Spinal cord (tissue), 10 donors: ENCODE results near the gene CRYBG1. TPM values are rescaled to one million over a fixed set of nuclear protein-coding genes. Genes with fewer than 3 reads are reported as not detected.

ENCODE experiments used
- DNase-seq, 6 donors: peaks; one replicate each; pipeline versions ENCODE4 v3.0.0 to v3.0.0-alpha.2; 2013 to 2015; ENCODE audit warnings: low spot score in 6 of 6, low read depth in 4 of 6
- H3K27ac ChIP-seq: one replicate; pipeline ENCODE4 v1.5.1; 2013; ENCODE audit warnings: low read depth, low read length, control low read depth
- H3K27me3 ChIP-seq: one replicate; pipeline ENCODE4 v1.6.1; 2013; ENCODE audit warnings: low read length; ENCODE audit not compliant: control insufficient read depth, insufficient read depth
- H3K36me3 ChIP-seq: one replicate; pipeline ENCODE4 v1.6.1; 2013; ENCODE audit warnings: low read length; ENCODE audit not compliant: control insufficient read depth, insufficient read depth
- H3K4me1 ChIP-seq: one replicate; pipeline ENCODE4 v1.6.1; 2013; ENCODE audit warnings: low read length; ENCODE audit not compliant: control insufficient read depth, insufficient read depth
- H3K4me3 ChIP-seq: one replicate; pipeline ENCODE4 v1.5.1; 2013; ENCODE audit warnings: low read depth, low read length, control low read depth
- H3K9me3 ChIP-seq: one replicate; pipeline ENCODE4 v1.6.1; 2013; ENCODE audit warnings: low read length; ENCODE audit not compliant: control insufficient read depth, insufficient read depth
- WGBS: methylation state at CpG from one replicate; pipeline ENCODE4 v1.1.5; 2013; ENCODE audit warnings: missing lambda C conversion rate; ENCODE audit not compliant: insufficient coverage; 5-methylcytosine and 5-hydroxymethylcytosine counted together
- polyA plus RNA-seq, 2 donors: library from polyadenylated mRNA; unstranded; fragments of 120-200 nt; gene quantifications; one replicate each; pipeline ENCODE4 v1.2.1, GENCODE V29; 2013; ENCODE audit not compliant: insufficient read length in 2 of 2
- total RNA-seq, 2 donors: library from RNA; depleted of rRNA in 1 of 2; stranded (reverse); fragments of 120-200 nt in 1 of 2; fragments of >200 nt in 1 of 2; gene quantifications; one replicate each; pipeline versions ENCODE4 v1.2.3 to v1.2.4, GENCODE V29; 2013 to 2014
- donor health status: healthy.

The CRYBG1 gene
- total and polyA plus RNA-seq, 4 donors = 0.97 to 3.4 (median 2.0) TPM

DNA sequence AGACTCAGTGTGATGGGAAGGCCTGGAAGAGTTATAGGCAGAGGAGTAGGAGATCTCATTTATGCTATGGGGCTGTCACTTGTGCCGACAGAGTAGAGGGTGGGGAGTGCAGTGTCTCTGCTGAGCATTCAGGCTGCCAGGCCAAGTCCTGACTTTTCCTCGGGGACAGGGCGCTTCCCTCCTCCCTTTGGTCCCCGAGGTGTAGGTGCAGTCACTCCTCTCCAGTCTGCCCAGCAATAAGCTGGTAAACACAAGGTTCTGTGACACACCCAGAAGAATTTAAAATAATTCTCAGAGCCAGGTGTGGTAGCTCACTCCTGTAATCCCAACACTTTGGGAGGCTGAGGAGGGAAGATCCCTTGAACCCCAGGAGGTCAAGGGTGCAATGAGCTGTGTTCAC is 109.4 kb downstream of the CRYBG1 start:
- no peaks in the 10 kb centered on the region for H3K4me1 ChIP-seq
- no peaks in the 10 kb centered on the region for H3K27me3 ChIP-seq
- H3K27ac ChIP-seq = no peak overlapping the region
- no peak for DNase-seq
- 85% methylated on average over 3 of the region's 4 CpGs for WGBS
- no peaks in the 10 kb centered on the region for H3K9me3 ChIP-seq
- H3K36me3 ChIP-seq = no peaks in the 10 kb centered on the region
- no peak overlapping the region for H3K4me3 ChIP-seq

DNA sequence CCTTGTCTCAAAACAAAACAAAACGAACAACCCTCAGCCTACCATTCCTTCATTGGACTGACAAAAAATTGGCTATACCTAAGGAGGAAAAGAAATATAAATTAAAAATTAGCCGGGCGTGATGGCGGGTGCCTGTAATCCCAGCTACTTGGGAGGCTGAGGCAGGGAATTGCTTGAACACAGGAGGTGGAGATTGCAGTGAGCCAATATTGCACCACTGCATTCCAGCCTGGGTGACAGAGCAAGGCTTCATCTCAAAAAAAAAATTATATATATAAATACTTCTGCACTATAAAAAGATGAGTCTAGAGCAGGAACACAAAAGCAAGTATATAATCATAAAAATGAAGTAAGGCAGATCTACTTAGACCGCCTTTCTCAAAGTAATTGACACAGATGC is 109.8 kb downstream of the CRYBG1 start:
- DNase-seq = no peak
- H3K27me3 ChIP-seq = no peaks in the 10 kb centered on the region
- no CpG with 5 or more reads among the region's 5 CpGs for WGBS
- H3K27ac ChIP-seq = no peak overlapping the region
- H3K9me3 ChIP-seq = no peaks in the 10 kb centered on the region
- no peaks in the 10 kb centered on the region for H3K36me3 ChIP-seq
- H3K4me3 ChIP-seq = no peak overlapping the region
- H3K4me1 ChIP-seq = no peaks in the 10 kb centered on the region

DNA sequence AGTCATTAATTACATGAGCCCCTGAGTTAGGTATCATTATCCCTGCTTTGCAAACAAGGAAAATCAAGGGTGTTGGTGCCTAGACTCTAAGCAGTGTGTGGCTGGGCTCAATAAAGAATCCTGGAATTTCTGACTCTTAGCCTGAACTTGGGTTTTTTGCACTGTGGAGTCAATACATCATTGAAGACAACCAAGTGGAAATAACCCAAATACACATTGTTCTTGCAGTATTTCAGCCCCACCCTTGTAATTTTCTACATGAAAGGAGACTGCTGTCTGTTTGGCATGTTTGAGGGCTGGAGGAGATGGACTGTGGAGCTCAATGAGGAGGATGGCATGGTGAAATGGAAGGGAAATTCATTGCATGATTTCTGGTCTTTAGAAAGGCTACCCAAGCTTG is 110.3 kb downstream of the CRYBG1 start:
- H3K36me3 ChIP-seq = no peaks in the 10 kb centered on the region
- H3K27ac ChIP-seq = no peak overlapping the region
- H3K4me3 ChIP-seq = no peak overlapping the region
- no peaks in the 10 kb centered on the region for H3K27me3 ChIP-seq
- DNase-seq = no peak
- H3K9me3 ChIP-seq = no peaks in the 10 kb centered on the region
- H3K4me1 ChIP-seq = no peaks in the 10 kb centered on the region

DNA sequence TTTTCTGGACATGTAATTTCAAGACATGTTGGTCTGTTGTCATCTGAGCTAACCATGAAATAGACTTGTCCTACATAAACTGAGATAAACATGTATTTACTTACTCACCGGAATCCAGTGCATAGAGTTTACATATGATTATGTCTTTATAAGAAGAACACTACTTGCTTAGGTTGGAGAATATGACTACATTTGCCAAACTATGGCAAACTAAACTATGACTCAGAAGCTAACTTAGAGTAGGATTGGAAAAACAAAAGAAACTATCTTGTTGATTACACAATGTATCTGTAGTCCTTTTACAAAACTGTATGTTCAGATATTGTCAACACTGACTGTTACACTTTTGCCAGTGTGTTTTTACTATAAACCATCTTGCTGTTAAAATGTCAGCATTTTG is 113.3 kb downstream of the CRYBG1 start:
- DNase-seq = no peak
- Histone ChIP-seq H3K27me3 (no peaks in the 10 kb centered on the region), H3K4me3 (no peak overlapping the region), H3K27ac (no peak overlapping the region), H3K36me3 (no peaks in the 10 kb centered on the region), H3K4me1 (no peaks in the 10 kb centered on the region), H3K9me3 (no peaks in the 10 kb centered on the region)
- no CpG with 5 or more reads among the region's 1 CpG for WGBS

DNA sequence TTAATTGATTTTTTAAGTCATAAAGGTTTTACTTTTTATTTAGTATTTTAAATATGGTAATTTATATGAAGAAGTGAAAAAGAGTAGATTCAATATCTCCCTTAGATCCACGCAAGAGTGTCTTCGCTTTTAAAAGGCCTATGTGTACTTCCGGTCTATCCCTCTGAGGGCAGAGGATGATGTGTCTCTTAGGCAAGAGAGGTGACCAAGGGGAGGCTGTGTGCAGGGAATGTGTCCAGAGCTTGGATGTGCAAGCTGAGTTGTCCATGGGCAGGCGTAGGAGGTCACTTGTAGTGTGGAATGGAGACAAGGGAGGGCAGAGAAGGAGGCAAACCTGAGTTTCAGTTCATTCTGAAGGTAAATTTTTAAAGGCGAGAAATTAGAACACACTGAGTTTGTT is 113.9 kb downstream of the CRYBG1 start:
- no peak for DNase-seq
- WGBS = 95% methylated on average over 4 of the region's 5 CpGs
- no peak overlapping the region for H3K27ac ChIP-seq
- no peaks in the 10 kb centered on the region for H3K9me3 ChIP-seq
- H3K4me3 ChIP-seq = no peak overlapping the region
- H3K4me1 ChIP-seq = no peaks in the 10 kb centered on the region
- no peaks in the 10 kb centered on the region for H3K36me3 ChIP-seq
- no peaks in the 10 kb centered on the region for H3K27me3 ChIP-seq

DNA sequence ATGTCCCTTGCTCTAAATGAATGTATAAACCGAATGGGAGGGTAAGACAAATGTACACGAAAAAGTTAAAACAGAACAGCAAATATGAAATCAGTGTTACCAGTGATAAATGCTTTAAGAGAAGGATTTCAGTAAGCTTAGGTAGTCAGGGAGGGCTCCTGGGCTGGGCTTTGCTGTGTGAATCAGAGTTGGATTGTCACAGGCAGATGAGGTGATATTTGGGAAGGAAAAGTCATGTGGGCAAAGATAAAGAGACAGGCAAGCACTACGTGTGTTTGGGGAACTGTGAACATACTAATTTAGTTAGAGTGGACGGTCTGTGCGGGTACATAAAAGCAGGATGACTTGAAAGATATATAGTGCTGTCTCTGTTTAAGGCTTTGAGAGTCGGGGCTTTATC is 114.8 kb downstream of the CRYBG1 start:
- Histone ChIP-seq H3K36me3 (no peaks in the 10 kb centered on the region), H3K27ac (no peak overlapping the region), H3K4me1 (no peaks in the 10 kb centered on the region), H3K27me3 (no peaks in the 10 kb centered on the region), H3K4me3 (no peak overlapping the region), H3K9me3 (no peaks in the 10 kb centered on the region)
- DNase-seq = no peak
- WGBS = 59% methylated on average over 6 of the region's 6 CpGs

DNA sequence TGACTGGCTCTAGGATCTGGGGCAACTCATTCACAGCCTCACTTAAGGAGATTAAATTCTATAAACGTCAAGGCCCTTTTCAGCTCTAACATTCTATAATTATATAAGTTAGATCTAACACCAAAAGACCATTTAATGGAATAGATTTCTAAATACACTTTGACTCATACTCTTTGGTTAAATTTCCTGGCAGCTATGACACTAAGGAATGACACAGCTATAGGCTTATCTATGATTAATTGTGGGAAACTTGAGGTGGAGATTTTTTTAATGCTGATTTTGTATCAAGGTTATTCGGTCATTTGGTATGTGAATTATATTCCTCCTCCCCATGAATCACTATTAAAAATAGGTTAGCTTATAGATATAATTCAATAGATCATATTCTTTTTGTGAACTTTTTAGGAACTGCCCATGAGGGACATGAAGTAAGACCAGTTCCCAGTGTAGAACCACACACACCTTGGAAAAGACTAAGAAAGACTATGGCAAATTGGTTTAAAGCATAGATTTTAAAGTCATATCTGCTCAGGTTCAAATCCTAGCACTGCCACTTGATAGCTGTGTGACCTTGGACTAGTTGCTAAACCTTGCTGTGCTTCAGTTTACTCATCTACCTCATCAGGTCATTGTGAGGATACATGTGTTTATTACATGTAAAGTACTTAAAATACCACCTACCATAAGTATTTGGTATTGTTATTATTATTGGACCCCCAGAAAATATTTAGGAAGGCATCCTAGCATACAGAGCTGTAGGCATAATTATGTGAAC is 116.0 kb downstream of the CRYBG1 start:
- Histone ChIP-seq H3K9me3 (no peaks in the 10 kb centered on the region), H3K27me3 (no peaks in the 10 kb centered on the region), H3K4me1 (no peaks in the 10 kb centered on the region), H3K27ac (no peak overlapping the region), H3K36me3 (no peaks in the 10 kb centered on the region), H3K4me3 (no peak overlapping the region)
- no CpG with 5 or more reads among the region's 2 CpGs for WGBS
- no peak for DNase-seq

DNA sequence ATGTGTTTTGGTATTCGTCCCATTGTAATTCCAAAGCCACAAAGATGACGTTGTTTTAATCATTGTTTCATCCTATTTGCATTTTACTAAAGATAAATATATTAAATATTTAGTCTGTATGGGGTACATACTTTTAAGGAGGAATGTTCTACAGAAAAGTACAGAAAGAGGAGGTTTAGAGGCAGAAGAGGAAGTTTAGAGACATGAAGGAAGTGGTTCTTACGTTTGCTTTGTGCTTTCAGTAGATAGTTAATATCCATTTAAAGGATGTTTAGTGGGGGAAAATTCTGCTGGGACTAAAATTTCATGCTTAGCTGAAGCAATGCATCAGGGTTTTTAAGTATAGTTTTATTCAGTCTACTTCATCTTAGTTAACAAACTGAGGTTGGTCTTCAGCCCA is 116.6 kb downstream of the CRYBG1 start:
- 43% methylated on average over 1 of the region's 3 CpGs for WGBS
- Histone ChIP-seq H3K4me3 (no peak overlapping the region), H3K27me3 (no peaks in the 10 kb centered on the region), H3K4me1 (no peaks in the 10 kb centered on the region), H3K27ac (no peak overlapping the region), H3K9me3 (no peaks in the 10 kb centered on the region), H3K36me3 (no peaks in the 10 kb centered on the region)
- no peak for DNase-seq

DNA sequence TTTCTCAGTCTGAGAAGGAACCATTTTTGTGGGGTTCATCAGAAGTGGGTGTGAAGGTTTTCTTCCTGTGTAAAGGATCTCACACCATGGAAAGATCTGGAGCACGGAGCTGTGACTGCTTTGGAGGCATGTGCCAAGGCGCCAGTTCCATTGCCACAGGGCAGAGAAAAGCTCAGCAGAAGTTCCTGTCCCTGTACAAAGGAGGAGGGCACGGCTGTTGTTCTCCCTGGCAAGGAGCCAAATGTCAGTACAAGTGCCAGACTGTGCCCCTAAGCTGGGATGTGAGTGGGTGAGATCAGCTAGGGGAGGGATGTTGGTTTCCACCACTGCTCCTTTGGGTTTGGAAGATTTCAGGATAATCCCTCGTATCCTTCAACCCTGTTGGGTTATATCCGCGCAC is 117.3 kb downstream of the CRYBG1 start:
- Histone ChIP-seq H3K4me1 (no peaks in the 10 kb centered on the region), H3K9me3 (no peaks in the 10 kb centered on the region), H3K27me3 (no peaks in the 10 kb centered on the region), H3K27ac (no peak overlapping the region), H3K36me3 (no peaks in the 10 kb centered on the region), H3K4me3 (no peak overlapping the region)
- DNase-seq = peak in 3 of 6 donors; percentile 2 to 52 (median 49)
- WGBS = 20% methylated on average over 3 of the region's 6 CpGs

DNA sequence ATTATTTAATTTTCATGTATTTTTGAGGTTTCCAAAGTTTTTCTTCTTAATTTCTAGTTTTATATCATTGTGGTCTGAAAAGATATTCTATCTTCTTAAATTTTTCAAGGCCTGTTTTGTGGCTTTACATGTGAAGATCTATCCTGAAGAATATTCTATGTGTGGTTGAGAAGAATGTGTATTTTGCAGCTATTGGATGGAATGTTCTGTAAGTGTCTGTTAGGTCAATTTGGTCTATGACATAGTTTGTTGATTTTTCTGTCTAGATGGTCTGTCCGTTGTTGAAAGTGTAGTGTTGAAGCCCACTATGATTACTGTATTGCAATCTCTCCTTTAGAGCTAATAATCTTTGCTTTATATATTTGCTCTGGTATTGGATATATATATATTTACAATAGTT is 125.7 kb downstream of the CRYBG1 start:
- Histone ChIP-seq H3K36me3 (no peaks in the 10 kb centered on the region), H3K27me3 (no peaks in the 10 kb centered on the region), H3K9me3 (no peaks in the 10 kb centered on the region), H3K27ac (no peak overlapping the region), H3K4me3 (no peak overlapping the region), H3K4me1 (no peaks in the 10 kb centered on the region)
- no peak for DNase-seq
- no CpG with 5 or more reads among the region's 1 CpG for WGBS
